ENCODE results near the gene AFAP1. TPM values are rescaled to one million over a fixed set of nuclear protein-coding genes. Genes with fewer than 3 reads are reported as not detected.

AFAP1 gene
- total and polyA plus RNA-seq, 2 of the 8 experiments (the other 6 are each of a cell fraction or from before 2014, with no cell fraction given): 3.6 to 18.2 TPM

GRCh38 chr4:7947927-7948326 lies 8.3 kb upstream of the AFAP1 start:
- Histone ChIP-seq H2BK20ac (ENCODE audit: low read length) (no peak overlapping the region), H2AK5ac (ENCODE audit: low read depth, low read length) (no peak overlapping the region), H3K36me3 (ENCODE audit: control insufficient read depth in 2 of 4, insufficient read depth in 4 of 4, low read length in 3 of 4) (no peaks in the 10 kb centered on the region), H3K18ac (ENCODE audit: extremely low read depth, low read length) (no peak overlapping the region), H3K23ac (ENCODE audit: insufficient read length) (no peak overlapping the region), H3K4ac (replicated peaks; ENCODE audit: insufficient read length, low read depth, low read length) (no peak overlapping the region), H3K79me1 (ENCODE audit: low read depth, low read length) (no peaks in the 10 kb centered on the region), H3K14ac (ENCODE audit: insufficient read length) (no peak overlapping the region), H3K27ac (ENCODE audit: low read depth, low read length) (no peak overlapping the region), H3K4me2 (ENCODE audit: insufficient read depth in 1 of 2, low read depth in 2 of 2, low read length in 2 of 2) (no peak overlapping the region), H2AFZ (ENCODE audit: low read length) (no peak overlapping the region), H3K9me3 (ENCODE audit: insufficient read depth in 2 of 2, low read depth in 1 of 2, low read length in 1 of 2) (no peaks in the 10 kb centered on the region), H4K8ac (ENCODE audit: extremely low read depth, insufficient read depth, low read length) (no peak overlapping the region), H3K23me2 (ENCODE audit: low read depth, low read length) (no peaks in the 10 kb centered on the region), H3K4me1 (replicated peaks in 1 of 4; ENCODE audit: control insufficient read depth in 3 of 4, insufficient read depth in 4 of 4, low read length in 3 of 4) (no peaks in the 10 kb centered on the region), H4K20me1 (replicated peaks in 1 of 2; ENCODE audit: control insufficient read depth in 1 of 2, insufficient read depth in 2 of 2, low read length in 2 of 2) (no peaks in the 10 kb centered on the region), H2BK120ac (replicated peaks; ENCODE audit: low read depth, low read length) (no peak overlapping the region), H4K5ac (ENCODE audit: insufficient read length, low read depth, low read length) (no peak overlapping the region), H3K9ac (replicated peaks in 1 of 4; ENCODE audit: extremely low read depth in 1 of 4, low read depth in 3 of 4, low read length in 3 of 4) (no peak overlapping the region), H3K27me3 (replicated peaks in 1 of 4; ENCODE audit: control insufficient read depth in 3 of 4, extremely low read depth in 1 of 4, insufficient read depth in 3 of 4, low read length in 3 of 4) (no peaks in the 10 kb centered on the region), H3K56ac (replicated peaks; ENCODE audit: insufficient read length, low read depth, low read length) (no peak overlapping the region), H3K79me2 (ENCODE audit: control insufficient read depth in 1 of 2, insufficient read depth in 2 of 2, low read length in 2 of 2) (no peaks in the 10 kb centered on the region), H4K91ac (replicated peaks; ENCODE audit: insufficient read length, low read length) (no peak overlapping the region), H3K4me3 (ENCODE audit: extremely low read depth in 1 of 4, insufficient read depth in 2 of 4, low read depth in 3 of 4, low read length in 4 of 4) (no peak overlapping the region), H2BK15ac (ENCODE audit: low read length) (no peak overlapping the region), H2BK12ac (ENCODE audit: low read depth, low read length) (no peak overlapping the region), H2BK5ac (ENCODE audit: low read depth, low read length) (no peak overlapping the region)
- DNase-seq (ENCODE audit: low read depth in 1 of 2, low spot score in 2 of 2) (no peak), FAIRE-seq (no peak)
- CTCF ChIA-PET (ENCODE audit: partially characterized antibody): interaction anchor here (1.1 to 2.2 kb wide), 2 partner anchors 8 to 104 kb away, joined by 3 to 7 read pairs; partner anchors contain the start of gene AFAP1
- 89% methylated on average over 4 of the region's 4 CpGs; no CpG with 5 or more reads in 1 of the 2 experiments for WGBS, 2 experiments (ENCODE audit: extremely low coverage in 1 of 2, insufficient coverage in 1 of 2, insufficient read length in 1 of 2, insufficient replicate concordance in 2 of 2, low coverage in 1 of 2, low lambda C conversion rate in 2 of 2, missing lambda C conversion rate in 1 of 2)
- POLR2A ChIA-PET (ENCODE audit: partially characterized antibody): interaction anchor here (1.4 to 2.2 kb wide), 2 partner anchors 8 to 18 kb away, joined by 4 to 5 read pairs; partner anchors contain the start of gene AFAP1
- TF ChIP-seq RNF2 (IDR thresholded peaks at IDR 0.05; ENCODE audit: borderline replicate concordance, low read depth, low read length, missing control alignments, poor library complexity, severe bottlenecking) (no peak), SRF (IDR thresholded peaks at IDR 0.05; ENCODE audit: low read depth, low read length) (no peak), POLR2A (IDR thresholded peaks at IDR 0.05; ENCODE audit: control extremely low read depth in 1 of 2, low read depth in 2 of 2, low read length in 2 of 2) (no peak), KDM4A (IDR thresholded peaks at IDR 0.05; ENCODE audit: low read depth, low read length, severe bottlenecking) (no peak), RAD21 (IDR thresholded peaks at IDR 0.05 in 1 of 2, conservative IDR thresholded peaks at IDR 0.05 in 1 of 2; ENCODE audit: low read depth in 2 of 2, low read length in 2 of 2) (no peak), CBX8 (IDR thresholded peaks at IDR 0.05; ENCODE audit: borderline replicate concordance, low read depth, low read length) (no peak), EZH2 (IDR thresholded peaks at IDR 0.05; ENCODE audit: low read depth, low read length, severe bottlenecking) (no peak), HDAC2 (IDR thresholded peaks at IDR 0.05; ENCODE audit: borderline replicate concordance in 1 of 2, low read depth in 2 of 2, low read length in 2 of 2) (no peak), BACH1 (IDR thresholded peaks at IDR 0.05; ENCODE audit: low read length) (no peak), TAF7 (optimal IDR thresholded peaks at IDR 0.05; ENCODE audit: borderline replicate concordance, low read depth, low read length) (no peak), GTF2F1 (IDR thresholded peaks at IDR 0.05; ENCODE audit: borderline replicate concordance, low read depth, low read length) (no peak), CEBPB (IDR thresholded peaks at IDR 0.05; ENCODE audit: low read depth, low read length) (no peak), MAFK (IDR thresholded peaks at IDR 0.05; ENCODE audit: low read depth, low read length) (no peak), CHD1 (IDR thresholded peaks at IDR 0.05; ENCODE audit: low read depth, low read length) (no peak)

Data from H1 (cell line).